Femur (tissue), 1 donor: ENCODE data around the gene CIB4.
"Not testable (repeated sequence)": the region's sequence is repeated elsewhere in the genome, so short reads cannot be mapped to it uniquely, and the experiment has no call there.

ENCODE experiments used
- DNase-seq: peaks from one replicate; pipeline ENCODE4 v3.0.0-alpha.2; 2017

CIB4 gene

DNA sequence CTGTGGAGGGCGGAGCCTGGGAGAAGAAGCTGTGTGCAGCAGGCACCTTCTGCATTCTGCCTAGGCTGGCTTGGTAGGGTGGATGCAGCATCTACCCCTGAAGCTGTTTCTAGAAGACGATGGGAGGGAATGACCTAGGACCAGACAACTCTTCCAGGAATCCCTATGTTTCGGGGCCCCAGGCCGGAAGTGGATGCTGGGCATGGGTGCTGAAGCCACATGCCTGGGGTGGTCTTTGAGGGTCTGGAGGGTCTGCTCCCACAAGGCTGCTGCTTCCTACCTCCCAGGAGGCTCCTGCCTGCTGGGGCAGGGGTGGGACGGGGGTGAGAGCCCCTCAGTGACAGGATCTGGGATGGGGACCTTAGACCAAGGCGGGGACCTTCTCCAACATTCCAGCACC is 61.0 kb downstream of the CIB4 start:
- DNase-seq, result peak; percentile 13

GRCh38 chr2:26579723-26580040 is 61.5 kb downstream of the CIB4 start:
- no peak for DNase-seq

DNA sequence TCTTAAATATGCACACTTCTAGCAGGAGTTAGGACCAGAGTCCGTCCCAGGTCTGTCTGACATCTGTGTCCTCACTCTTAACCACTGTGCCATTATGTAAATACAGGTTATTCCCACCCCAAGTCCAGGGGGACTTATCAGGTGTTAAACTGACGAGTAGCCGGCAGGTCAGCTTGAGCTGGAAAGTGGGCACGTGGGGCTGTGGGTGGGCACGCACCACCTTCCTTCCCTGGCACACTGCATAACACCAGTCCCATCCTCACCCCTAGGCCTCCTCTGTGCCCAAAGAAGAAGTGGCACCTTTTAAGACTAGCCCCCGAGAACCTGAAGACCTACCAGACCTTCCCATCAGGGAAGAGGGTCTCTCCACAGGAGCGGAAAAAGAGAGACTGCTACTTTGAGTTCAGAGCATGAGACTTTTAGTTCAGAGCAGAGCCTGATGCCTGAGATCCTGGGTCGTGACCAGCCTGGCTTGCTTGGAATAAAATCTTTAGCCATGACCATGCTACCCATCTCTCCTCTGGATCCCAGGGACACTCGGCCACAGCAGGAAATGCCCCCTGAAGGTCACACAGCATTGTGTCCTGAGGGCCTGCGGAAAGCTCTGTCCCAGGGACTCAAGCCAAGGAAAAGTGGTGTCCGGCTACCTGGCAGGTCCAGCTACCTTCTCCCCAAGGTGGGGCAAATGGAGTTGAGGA is 62.0 kb downstream of the CIB4 start:
- DNase-seq, result peak; percentile 1

DNA sequence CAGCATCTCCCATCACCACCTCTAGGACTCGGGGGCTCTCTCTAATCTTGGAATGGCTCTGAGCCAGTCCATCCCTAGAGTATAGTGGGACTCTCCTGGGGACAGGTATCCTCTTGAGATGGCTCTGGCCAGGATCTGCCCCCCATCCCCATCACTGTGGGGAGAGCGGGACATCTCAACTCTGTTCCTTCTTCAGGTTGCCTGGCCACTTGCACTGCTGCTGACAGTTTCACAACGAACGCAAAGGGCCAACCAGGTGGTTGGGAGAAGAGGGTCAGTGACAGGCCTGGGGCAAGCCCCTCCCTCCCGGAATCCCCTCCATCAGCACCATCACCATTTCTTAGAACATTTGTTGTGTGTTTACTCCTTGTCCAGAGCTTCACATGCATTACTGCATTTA is 62.6 kb downstream of the CIB4 start:
- peak; percentile 3 for DNase-seq

- DNase-seq, result no peak
Measured at GRCh38 chr2:26578113-26578458, 63.1 kb downstream of the CIB4 start.

GRCh38 chr2:26577442-26578112 is 63.6 kb downstream of the CIB4 start:
- DNase-seq, result peak; percentile 77

- no peak for DNase-seq
Measured at GRCh38 chr2:26576565-26577441, 64.4 kb downstream of the CIB4 start.

GRCh38 chr2:26575836-26576564 is 65.2 kb downstream of the CIB4 start:
- no peak for DNase-seq

GRCh38 chr2:26574900-26575560 is 66.1 kb downstream of the CIB4 start:
- no peak for DNase-seq

DNA sequence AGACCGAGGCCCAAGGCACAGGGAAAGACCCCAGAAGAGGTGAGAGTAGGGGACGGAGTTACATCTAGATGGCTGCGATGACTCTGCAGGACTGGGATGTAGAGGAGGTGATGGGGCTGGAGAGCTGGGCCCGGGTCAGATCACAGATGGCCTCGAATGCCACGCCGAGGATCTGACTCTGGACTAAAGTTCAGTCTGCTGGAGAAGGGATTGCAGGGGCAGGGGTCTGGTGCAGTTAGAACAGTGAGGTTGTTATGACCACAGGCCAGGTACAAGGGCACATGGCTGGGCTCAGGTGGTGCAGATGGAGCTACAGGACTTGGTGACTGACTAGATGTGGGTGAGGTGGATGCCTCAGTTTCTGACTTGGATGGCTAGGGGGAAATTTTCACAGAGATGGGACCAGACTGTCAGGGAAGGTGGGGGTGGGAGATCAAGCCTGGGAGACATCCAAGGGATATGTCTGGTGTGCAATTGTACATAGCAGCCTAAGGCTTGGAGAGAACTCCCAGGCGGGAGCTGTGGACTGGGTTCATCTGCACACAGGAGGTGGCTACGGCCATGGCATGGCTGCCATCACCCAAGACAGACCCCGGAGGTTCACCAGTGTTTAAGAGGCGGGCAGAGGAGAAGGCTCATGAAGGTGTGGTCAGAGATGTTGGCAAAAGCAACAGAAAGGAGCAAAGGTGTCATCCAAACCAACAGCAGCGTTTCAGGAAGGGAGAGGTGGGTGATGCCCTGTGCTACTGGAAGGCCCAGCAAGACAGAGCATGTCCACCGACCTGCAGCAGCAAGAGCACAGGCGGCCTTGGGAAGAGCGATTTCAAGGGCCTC is 66.9 kb downstream of the CIB4 start:
- DNase-seq, result no peak

- no peak for DNase-seq
Measured at GRCh38 chr2:26573241-26573925, 67.8 kb downstream of the CIB4 start.

- no peak for DNase-seq
Measured at GRCh38 chr2:26572591-26572990, 68.6 kb downstream of the CIB4 start.

- DNase-seq, result no peak
Measured at GRCh38 chr2:26571316-26571715, 69.8 kb downstream of the CIB4 start.

DNA sequence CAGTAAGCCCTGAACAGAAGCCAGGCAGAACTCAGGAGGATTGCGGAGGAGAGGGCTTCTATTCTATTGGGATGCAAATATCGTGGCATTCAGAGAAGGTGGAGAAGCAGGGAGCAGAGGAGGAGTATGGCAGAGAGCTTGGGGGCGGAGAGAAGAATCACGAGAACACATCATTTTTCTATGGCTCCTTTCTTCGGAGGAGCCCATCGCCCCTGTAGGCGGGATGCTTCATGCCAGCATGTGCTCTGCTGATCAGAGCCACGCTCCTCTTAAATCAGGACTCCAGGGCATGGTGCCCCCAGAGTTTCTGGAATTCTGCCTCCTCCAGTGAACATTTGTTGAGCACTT is 71.1 kb downstream of the CIB4 start:
- DNase-seq, result no peak

- peak; percentile 10 for DNase-seq
Measured at GRCh38 chr2:26569216-26570082, 71.7 kb downstream of the CIB4 start.

GRCh38 chr2:26568076-26568890 is 72.9 kb downstream of the CIB4 start:
- DNase-seq, result no peak

DNA sequence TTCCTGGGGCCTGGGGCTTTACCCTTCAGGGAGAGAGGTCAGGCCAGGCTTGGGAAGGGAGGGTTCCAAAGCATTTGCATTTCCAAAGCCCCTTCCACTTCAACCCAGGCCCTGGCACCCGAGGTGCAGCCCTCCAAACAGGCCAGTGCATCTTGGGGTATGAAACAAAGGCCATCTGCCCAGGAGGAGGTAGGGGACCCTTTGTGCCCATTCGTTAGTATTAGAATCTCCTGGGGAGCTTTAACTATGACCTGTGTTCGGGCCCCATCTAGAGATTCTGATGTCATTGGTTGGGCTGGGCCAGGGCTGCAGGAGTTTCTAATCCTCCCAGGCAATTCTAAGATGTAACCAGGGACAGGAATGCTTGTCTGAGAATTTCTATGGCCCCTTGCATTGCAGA is 73.6 kb downstream of the CIB4 start:
- DNase-seq, result no peak

DNA sequence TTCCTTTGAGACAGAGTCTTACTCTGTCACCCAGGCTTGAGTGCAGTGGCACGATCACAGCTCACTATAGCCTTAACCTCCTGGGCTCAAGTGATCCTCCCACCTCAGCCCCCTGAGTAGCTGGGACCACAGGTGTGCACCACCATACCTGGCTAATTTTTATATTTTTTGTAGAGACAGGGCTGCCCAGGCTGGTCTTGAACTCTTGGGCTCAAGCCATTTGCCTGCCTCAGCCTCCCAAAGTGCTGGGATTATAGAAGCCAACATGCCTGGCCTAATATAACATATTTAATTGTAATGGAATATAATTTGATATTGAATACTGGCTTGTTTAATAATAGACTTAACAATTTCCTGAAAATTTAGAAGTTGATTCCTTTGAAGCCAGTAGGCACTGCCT is 74.4 kb downstream of the CIB4 start:
- DNase-seq, result not testable (repeated sequence)

DNA sequence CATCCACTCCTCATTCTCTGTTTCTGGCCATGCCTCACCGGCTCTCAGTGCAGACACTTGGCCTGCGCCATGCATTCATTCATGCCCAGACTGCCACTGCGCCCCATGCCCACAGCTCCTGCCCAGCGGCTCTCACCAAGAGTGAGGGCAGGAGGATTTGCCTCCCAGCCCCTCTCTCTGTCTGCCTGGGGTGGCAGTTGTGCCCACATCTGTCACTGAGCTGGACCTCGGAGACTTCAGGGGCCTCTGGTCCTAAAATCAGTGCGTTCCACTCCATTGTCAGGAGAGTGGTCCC is 75.1 kb downstream of the CIB4 start:
- DNase-seq, result peak; percentile 7
